HepG2 (cell line): ENCODE data around the gene NUDT7. TPM values are rescaled to one million over a fixed set of nuclear protein-coding genes. Genes with fewer than 3 reads are reported as not detected.

ENCODE experiments used
- FOXM1 ChIP-seq: sonication (generic); formaldehyde crosslinking; IDR thresholded peaks from 2 replicates; pipeline ENCODE4 v1.5.0; 2020; ENCODE audit warnings: missing genetic modification reagents
- LCORL ChIP-seq, 2 experiments: fragments of 450-650 bp in 1 of 2; sonication (generic) in 1 of 2; formaldehyde crosslinking in 1 of 2; IDR thresholded peaks; 2 replicates each; pipeline versions ENCODE4 v1.5.0 to v1.6.1; 2017 to 2020; ENCODE audit warnings: antibody characterized with exemption in 1 of 2, missing genetic modification reagents in 1 of 2
- MED13 ChIP-seq: sonication (generic); formaldehyde crosslinking; IDR thresholded peaks from 2 replicates; pipeline ENCODE4 v1.5.0; 2020; ENCODE audit warnings: missing genetic modification reagents
- NFE2 ChIP-seq: sonication (generic); formaldehyde crosslinking; IDR thresholded peaks from 2 replicates; pipeline ENCODE4 v1.4.0; 2020; ENCODE audit warnings: missing genetic modification reagents
- NFE2L2 ChIP-seq: fragments of 150-350 bp; IDR thresholded peaks from 2 replicates; pipeline ENCODE4 v1.6.1; 2014; ENCODE audit warnings: low read length
- NFKBIZ ChIP-seq: IDR thresholded peaks from 2 replicates; pipeline ENCODE4 v1.6.1; 2018; ENCODE audit warnings: missing genetic modification reagents, missing compliant biosample characterization
- RCOR2 ChIP-seq: IDR thresholded peaks from 2 replicates; pipeline ENCODE4 v1.6.1; 2016; ENCODE audit warnings: missing biosample characterization, missing genetic modification reagents
- RFXAP ChIP-seq: sonication (generic); formaldehyde crosslinking; IDR thresholded peaks from 2 replicates; pipeline ENCODE4 v1.4.0; 2020; ENCODE audit warnings: missing genetic modification reagents, borderline replicate concordance
- SNAPC2 ChIP-seq: sonication (generic); formaldehyde crosslinking; IDR thresholded peaks from 2 replicates; pipeline ENCODE4 v1.8.1; 2022; ENCODE audit warnings: mild to moderate bottlenecking, missing genetic modification reagents
- ZNF225 ChIP-seq: sonication (generic); formaldehyde crosslinking; IDR thresholded peaks from 2 replicates; pipeline ENCODE4 v1.4.0; 2020; ENCODE audit warnings: mild to moderate bottlenecking, missing genetic modification reagents
- ZNF44 ChIP-seq: sonication (generic); formaldehyde crosslinking; IDR thresholded peaks from 2 replicates; pipeline ENCODE4 v1.5.1; 2020; ENCODE audit warnings: mild to moderate bottlenecking, missing genetic modification reagents
- ZNF550 ChIP-seq: sonication (generic); formaldehyde crosslinking; IDR thresholded peaks from 2 replicates; pipeline ENCODE4 v1.4.0; 2020; ENCODE audit warnings: mild to moderate bottlenecking, missing genetic modification reagents, borderline replicate concordance
- polyA plus RNA-seq, 8 experiments: library from polyadenylated mRNA; depleted of rRNA in 3 of 8; stranded (reverse) in 7 of 8; unstranded in 1 of 8; fragments of >200 nt; fragmentation: Illumina TruSeq in 4 of 8; extraction: Trizol in 4 of 8; gene quantifications; 2 replicates each; pipeline versions ENCODE4 v1.2.1 to v1.2.3, GENCODE V29; 2011 to 2016; ENCODE audit warnings: low read depth in 4 of 8, missing spikeins in 1 of 8, mixed read lengths in 1 of 8; ENCODE audit not compliant: insufficient read depth in 1 of 8
- total RNA-seq, 5 experiments: library from RNA; depleted of rRNA; stranded (reverse); fragments of >200 nt; fragmentation: Illumina TruSeq; extraction: Trizol; gene quantifications; 2 replicates each; pipeline ENCODE4 v1.2.3, GENCODE V29; 2016; ENCODE audit warnings: low read depth in 1 of 5
- TF ChIP-seq, protein P1 (sequence below): sonication (generic); formaldehyde crosslinking; IDR thresholded peaks from 2 replicates; pipeline ENCODE4 v1.4.0; 2020; ENCODE audit warnings: missing genetic modification reagents
- TF ChIP-seq, protein P2 (sequence below): sonication (generic); formaldehyde crosslinking; conservative IDR thresholded peaks from 2 replicates; pipeline ENCODE4 v1.4.0; 2020; ENCODE audit warnings: missing genetic modification reagents
- TF ChIP-seq, protein P3 (sequence below): sonication (generic); formaldehyde crosslinking; IDR thresholded peaks from 2 replicates; pipeline ENCODE4 v1.8.1; 2023; ENCODE audit warnings: missing genetic modification reagents, inconsistent platforms, borderline replicate concordance
- TF ChIP-seq, protein P4 (sequence below): IDR thresholded peaks from 2 replicates; pipeline ENCODE4 v1.6.1; 2016; ENCODE audit warnings: low read depth, borderline replicate concordance
- TF ChIP-seq, protein P5 (sequence below): sonication (generic); formaldehyde crosslinking; IDR thresholded peaks from 2 replicates; pipeline ENCODE4 v1.5.1; 2020; ENCODE audit warnings: missing genetic modification reagents, mild to moderate bottlenecking, borderline replicate concordance
- TF ChIP-seq, protein P6 (sequence below): sonication (generic); formaldehyde crosslinking; IDR thresholded peaks from 2 replicates; pipeline ENCODE4 v1.9.0; 2021; ENCODE audit warnings: missing genetic modification reagents, mild to moderate bottlenecking, borderline replicate concordance

The NUDT7 gene
- total and polyA plus RNA-seq, 2 of the 13 experiments (the other 11 are each of a cell fraction or from before 2014, with no cell fraction given): 14.3 to 23.9 TPM

DNA sequence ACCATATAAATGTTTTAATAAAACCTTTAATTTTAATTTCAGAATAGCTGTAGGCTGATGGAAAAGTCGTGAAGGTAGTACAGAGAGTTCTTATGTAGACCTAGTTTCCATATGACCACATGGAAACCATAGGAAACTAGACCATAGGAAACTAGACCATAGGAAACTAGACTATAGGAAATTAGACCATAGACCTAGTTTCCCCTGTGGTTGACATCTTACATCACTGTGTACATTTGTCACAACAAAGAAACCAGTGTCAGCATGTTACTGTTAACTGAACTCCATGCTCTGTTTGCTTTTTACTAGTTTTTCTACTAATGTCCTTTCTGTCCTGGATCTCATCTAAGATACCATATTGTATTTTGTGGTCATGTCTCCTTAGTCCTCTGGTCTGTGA is 14.6 kb downstream of the NUDT7 start (continued):
- TF ChIP-seq SNAPC2 (CRISPR knock-in tag): 0 out of 2 replicates have a peak, but pooled peaks have one; percentile 46
- TF ChIP-seq, protein P1, sequence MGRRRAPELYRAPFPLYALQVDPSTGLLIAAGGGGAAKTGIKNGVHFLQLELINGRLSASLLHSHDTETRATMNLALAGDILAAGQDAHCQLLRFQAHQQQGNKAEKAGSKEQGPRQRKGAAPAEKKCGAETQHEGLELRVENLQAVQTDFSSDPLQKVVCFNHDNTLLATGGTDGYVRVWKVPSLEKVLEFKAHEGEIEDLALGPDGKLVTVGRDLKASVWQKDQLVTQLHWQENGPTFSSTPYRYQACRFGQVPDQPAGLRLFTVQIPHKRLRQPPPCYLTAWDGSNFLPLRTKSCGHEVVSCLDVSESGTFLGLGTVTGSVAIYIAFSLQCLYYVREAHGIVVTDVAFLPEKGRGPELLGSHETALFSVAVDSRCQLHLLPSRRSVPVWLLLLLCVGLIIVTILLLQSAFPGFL: no peak
- TF ChIP-seq ZNF225 (CRISPR knock-in tag): no peak
- TF ChIP-seq NFE2L2: no peak
- no peak for TF ChIP-seq NFE2 (CRISPR knock-in tag)
- peak; percentile 41; the same call in 1 of the 2 replicates for TF ChIP-seq RCOR2 (CRISPR knock-in tag)
- TF ChIP-seq, protein P2, sequence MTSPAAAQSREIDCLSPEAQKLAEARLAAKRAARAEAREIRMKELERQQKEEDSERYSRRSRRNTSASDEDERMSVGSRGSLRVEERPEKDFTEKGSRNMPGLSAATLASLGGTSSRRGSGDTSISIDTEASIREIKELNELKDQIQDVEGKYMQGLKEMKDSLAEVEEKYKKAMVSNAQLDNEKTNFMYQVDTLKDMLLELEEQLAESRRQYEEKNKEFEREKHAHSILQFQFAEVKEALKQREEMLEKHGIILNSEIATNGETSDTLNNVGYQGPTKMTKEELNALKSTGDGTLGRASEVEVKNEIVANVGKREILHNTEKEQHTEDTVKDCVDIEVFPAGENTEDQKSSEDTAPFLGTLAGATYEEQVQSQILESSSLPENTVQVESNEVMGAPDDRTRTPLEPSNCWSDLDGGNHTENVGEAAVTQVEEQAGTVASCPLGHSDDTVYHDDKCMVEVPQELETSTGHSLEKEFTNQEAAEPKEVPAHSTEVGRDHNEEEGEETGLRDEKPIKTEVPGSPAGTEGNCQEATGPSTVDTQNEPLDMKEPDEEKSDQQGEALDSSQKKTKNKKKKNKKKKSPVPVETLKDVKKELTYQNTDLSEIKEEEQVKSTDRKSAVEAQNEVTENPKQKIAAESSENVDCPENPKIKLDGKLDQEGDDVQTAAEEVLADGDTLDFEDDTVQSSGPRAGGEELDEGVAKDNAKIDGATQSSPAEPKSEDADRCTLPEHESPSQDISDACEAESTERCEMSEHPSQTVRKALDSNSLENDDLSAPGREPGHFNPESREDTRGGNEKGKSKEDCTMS (CRISPR knock-in tag): no peak
- no peak for TF ChIP-seq MED13 (CRISPR knock-in tag)
- TF ChIP-seq, protein P3, sequence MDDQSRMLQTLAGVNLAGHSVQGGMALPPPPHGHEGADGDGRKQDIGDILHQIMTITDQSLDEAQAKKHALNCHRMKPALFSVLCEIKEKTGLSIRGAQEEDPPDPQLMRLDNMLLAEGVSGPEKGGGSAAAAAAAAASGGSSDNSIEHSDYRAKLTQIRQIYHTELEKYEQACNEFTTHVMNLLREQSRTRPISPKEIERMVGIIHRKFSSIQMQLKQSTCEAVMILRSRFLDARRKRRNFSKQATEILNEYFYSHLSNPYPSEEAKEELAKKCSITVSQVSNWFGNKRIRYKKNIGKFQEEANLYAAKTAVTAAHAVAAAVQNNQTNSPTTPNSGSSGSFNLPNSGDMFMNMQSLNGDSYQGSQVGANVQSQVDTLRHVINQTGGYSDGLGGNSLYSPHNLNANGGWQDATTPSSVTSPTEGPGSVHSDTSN (CRISPR knock-in tag): no peak
- TF ChIP-seq NFKBIZ: no peak
- TF ChIP-seq FOXM1 (CRISPR knock-in tag): no peak
- TF ChIP-seq ZNF550 (CRISPR knock-in tag): no peak
- TF ChIP-seq, protein P4, sequence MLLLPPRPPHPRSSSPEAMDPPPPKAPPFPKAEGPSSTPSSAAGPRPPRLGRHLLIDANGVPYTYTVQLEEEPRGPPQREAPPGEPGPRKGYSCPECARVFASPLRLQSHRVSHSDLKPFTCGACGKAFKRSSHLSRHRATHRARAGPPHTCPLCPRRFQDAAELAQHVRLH (CRISPR knock-in tag): no peak
- no peak for TF ChIP-seq ZNF44 (CRISPR knock-in tag)
- TF ChIP-seq, protein P5, sequence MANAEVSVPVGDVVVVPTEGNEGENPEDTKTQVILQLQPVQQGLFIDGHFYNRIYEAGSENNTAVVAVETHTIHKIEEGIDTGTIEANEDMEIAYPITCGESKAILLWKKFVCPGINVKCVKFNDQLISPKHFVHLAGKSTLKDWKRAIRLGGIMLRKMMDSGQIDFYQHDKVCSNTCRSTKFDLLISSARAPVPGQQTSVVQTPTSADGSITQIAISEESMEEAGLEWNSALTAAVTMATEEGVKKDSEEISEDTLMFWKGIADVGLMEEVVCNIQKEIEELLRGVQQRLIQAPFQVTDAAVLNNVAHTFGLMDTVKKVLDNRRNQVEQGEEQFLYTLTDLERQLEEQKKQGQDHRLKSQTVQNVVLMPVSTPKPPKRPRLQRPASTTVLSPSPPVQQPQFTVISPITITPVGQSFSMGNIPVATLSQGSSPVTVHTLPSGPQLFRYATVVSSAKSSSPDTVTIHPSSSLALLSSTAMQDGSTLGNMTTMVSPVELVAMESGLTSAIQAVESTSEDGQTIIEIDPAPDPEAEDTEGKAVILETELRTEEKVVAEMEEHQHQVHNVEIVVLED: no peak
- TF ChIP-seq LCORL (IDR thresholded peaks at IDR 0.05): no peak
- peak; percentile 32; the same call in 1 of the 2 replicates for TF ChIP-seq LCORL (CRISPR knock-in tag; IDR thresholded peaks at IDR 0.05)
- TF ChIP-seq, protein P6, sequence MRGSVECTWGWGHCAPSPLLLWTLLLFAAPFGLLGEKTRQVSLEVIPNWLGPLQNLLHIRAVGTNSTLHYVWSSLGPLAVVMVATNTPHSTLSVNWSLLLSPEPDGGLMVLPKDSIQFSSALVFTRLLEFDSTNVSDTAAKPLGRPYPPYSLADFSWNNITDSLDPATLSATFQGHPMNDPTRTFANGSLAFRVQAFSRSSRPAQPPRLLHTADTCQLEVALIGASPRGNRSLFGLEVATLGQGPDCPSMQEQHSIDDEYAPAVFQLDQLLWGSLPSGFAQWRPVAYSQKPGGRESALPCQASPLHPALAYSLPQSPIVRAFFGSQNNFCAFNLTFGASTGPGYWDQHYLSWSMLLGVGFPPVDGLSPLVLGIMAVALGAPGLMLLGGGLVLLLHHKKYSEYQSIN: no peak
- TF ChIP-seq RFXAP: no peak
